Pancreas (tissue), 10 donors: Measurements from ENCODE around the gene TMC7. TPM values are rescaled to one million over a fixed set of nuclear protein-coding genes. Genes with fewer than 3 reads are reported as not detected.
"Not testable (repeated sequence)": the region's sequence is repeated elsewhere in the genome, so short reads cannot be mapped to it uniquely, and the experiment has no call there.

ENCODE experiments used
- ATAC-seq, 4 donors: fragments of 200-7000 bp; cut with Tn5 transposase; one replicate each; pipeline versions ENCODE4 v1.8.0 to v1.9.1; 2020; ENCODE audit warnings: mild to moderate bottlenecking in 4 of 4, moderate library complexity in 4 of 4
- DNase-seq, 6 donors: peaks; one replicate each; pipeline ENCODE4 v3.0.0-alpha.2; 2020
- FAIRE-seq: peaks from 2 replicates; lab custom pipeline; 2012; peaks lifted over from hg19 to GRCh38; lab: Jason Lieb, UNC
- H3K27ac ChIP-seq, 4 donors: fragments of 200-600 bp; sonication (generic); 1 replicate in 3 of 4; 2 replicates in 1 of 4; pipeline versions ENCODE4 v1.5.0 to v1.8.0; 2020
- H3K27me3 ChIP-seq, 4 donors: fragments of 200-600 bp; one replicate each; pipeline ENCODE4 v1.8.0; 2021
- H3K36me3 ChIP-seq, 3 donors: fragments of 200-600 bp; sonication (generic) in 1 of 3; one replicate each; pipeline versions ENCODE4 v1.5.0 to v1.8.0; 2020 to 2021
- H3K4me1 ChIP-seq, 3 donors: fragments of 200-600 bp; one replicate each; pipeline ENCODE4 v1.8.0; 2021
- H3K4me3 ChIP-seq, 4 donors: fragments of 200-600 bp; sonication (generic) in 2 of 4; one replicate each; pipeline versions ENCODE4 v1.5.0 to v1.8.0; 2020 to 2021
- H3K9me3 ChIP-seq, 4 donors: fragments of 200-600 bp; one replicate each; pipeline ENCODE4 v1.8.0; 2021
- WGBS, 2 donors: extraction: QIAGEN DNeasy Blood & Tissue Kit; methylation state at CpG; one replicate each; pipeline ENCODE4 v1.1.7; 2013; 5-methylcytosine and 5-hydroxymethylcytosine counted together
- intact Hi-C, 3 donors: fragments of 100-400 bp; cut with DNase I; formaldehyde crosslinking; loops; one replicate each; pipeline versions ENCODE4 v1.11.1 to v1.14.2; 2022
- polyA plus RNA-seq, 2 donors: library from polyadenylated mRNA; stranded (reverse); fragments of 200-250 nt; gene quantifications; one replicate each; pipeline ENCODE4 v1.2.3, GENCODE V29; 2013
- total RNA-seq, 6 donors: library from RNA; stranded (reverse); fragmentation: NEBNext Ultra II Directional in 4 of 6; extraction: Animal tissue kit (Norgen Biotek cat#: 25700) in 4 of 6; gene quantifications; one replicate each; pipeline versions ENCODE4 v1.2.1 to v1.2.4, GENCODE V29; 2021 to 2023
- TF ChIP-seq, protein P1 (sequence below), 4 donors: fragments of 200-600 bp; sonication (generic) in 3 of 4; IDR thresholded peaks; one replicate each; pipeline versions ENCODE4 v1.5.0 to v1.8.0; 2021; ENCODE audit warnings: antibody characterized with exemption in 4 of 4
- donor health status: healthy with polysubstance abuse.
- donor health status: DM: no; HTN: no; CAD: no; lungs with moderate emphysema.
- donor health status: DM: no; HTN: no; CAD: no.
- donor health status: control.
- donor health status: control.
- donor health status: Bipolar disorder and iron deficiency.
- donor health status: DM: yes; HTN: yes; CAD: no.
- donor health status: DM: no; HTN: no; CAD: no.
- donor health status: DM: no; HTN: no; CAD: no.
- donor health status: DM: yes; HTN: yes; CAD: no.

TMC7 gene
- total and polyA plus RNA-seq, 8 donors, result 0.20 to 1.1 (median 0.44) TPM

DNA sequence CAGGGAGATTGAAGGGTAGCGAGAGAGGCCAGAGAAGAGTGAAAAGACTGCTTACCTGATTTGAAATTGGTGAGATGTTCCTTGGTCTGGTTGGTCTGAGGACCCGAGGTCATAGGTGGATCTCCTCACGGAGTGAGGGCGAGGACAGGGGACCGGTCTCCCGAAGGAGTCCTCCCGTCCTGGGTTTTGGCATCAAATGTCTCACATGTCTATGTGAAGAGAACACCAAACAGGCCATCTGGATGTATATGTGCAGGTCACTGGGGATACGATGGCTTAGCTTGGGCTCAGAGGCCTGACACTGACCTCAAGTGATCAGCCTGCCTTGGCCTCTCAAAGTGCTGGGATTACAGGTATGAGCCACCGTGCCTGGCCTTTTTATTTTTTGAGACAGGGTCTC is 13.3 kb downstream of the TMC7 start:
- H3K4me1 ChIP-seq, FAIRE-seq, H3K4me3 ChIP-seq, intact Hi-C loops, ATAC-seq, H3K27ac ChIP-seq, H3K9me3 ChIP-seq, H3K36me3 ChIP-seq, DNase-seq, H3K27me3 ChIP-seq: not testable (repeated sequence)
- WGBS, 2 donors, result 80 to 86% methylated on average over 9 of the region's 9 CpGs

DNA sequence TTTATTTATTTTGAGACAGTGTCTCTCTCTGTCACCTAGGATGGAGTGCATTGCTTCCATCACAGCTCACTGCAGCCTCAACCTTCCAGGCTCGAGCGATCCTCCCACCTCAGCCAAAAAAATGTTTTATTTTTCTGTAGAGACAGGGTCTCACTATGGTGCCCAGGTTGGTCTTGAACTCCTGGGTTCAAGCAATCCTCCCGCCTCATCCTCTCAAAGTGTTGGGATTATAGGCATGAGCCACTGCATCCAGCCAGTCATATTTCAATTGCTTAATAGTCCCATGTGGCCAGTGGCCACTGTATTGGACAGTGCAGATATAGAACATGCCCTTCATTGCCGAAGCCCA is 15.3 kb downstream of the TMC7 start:
- 77 to 91% methylated on average over 4 of the region's 4 CpGs for WGBS, 2 donors
- no peak for FAIRE-seq

DNA sequence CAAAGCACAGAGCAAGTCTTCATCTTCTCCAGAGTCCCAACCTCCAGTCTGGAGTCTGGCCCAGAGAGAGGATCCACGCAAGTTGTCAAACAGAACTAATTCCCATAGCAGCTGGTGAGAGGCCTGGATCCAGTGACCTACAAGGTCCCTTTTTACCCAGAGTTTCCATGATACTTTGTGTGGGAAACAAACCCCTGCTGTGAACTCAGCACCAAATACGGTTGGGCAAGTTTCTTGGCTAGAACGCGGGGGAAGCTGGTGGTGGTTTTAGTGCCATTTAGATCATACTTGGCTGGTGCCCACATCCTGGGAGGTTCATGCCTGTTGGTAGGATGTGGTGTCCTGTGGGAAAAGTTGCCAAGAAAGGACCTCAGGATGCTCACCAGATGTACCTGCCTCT is 18.1 kb downstream of the TMC7 start:
- Histone ChIP-seq H3K27me3 (no peaks in the 10 kb centered on the region), H3K4me3 (no peak overlapping the region), H3K4me1 (no peaks in the 10 kb centered on the region), H3K27ac (no peak overlapping the region), H3K9me3 (no peaks in the 10 kb centered on the region), H3K36me3 (no peaks in the 10 kb centered on the region)
- DNase-seq (no peak), ATAC-seq (peak in 2 of 4 donors; percentile 9 to 47), FAIRE-seq (no peak)
- WGBS, 2 donors, result 62 to 68% methylated on average over 4 of the region's 4 CpGs
- TF ChIP-seq, protein P1, sequence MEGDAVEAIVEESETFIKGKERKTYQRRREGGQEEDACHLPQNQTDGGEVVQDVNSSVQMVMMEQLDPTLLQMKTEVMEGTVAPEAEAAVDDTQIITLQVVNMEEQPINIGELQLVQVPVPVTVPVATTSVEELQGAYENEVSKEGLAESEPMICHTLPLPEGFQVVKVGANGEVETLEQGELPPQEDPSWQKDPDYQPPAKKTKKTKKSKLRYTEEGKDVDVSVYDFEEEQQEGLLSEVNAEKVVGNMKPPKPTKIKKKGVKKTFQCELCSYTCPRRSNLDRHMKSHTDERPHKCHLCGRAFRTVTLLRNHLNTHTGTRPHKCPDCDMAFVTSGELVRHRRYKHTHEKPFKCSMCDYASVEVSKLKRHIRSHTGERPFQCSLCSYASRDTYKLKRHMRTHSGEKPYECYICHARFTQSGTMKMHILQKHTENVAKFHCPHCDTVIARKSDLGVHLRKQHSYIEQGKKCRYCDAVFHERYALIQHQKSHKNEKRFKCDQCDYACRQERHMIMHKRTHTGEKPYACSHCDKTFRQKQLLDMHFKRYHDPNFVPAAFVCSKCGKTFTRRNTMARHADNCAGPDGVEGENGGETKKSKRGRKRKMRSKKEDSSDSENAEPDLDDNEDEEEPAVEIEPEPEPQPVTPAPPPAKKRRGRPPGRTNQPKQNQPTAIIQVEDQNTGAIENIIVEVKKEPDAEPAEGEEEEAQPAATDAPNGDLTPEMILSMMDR (IDR thresholded peaks at IDR 0.05), result no peak
- intact Hi-C loops, result no loop called here

More for the DNA sequence above, 15.3 kb downstream of the TMC7 start:
- no peak for ATAC-seq
- no peaks in the 10 kb centered on the region for H3K36me3 ChIP-seq
- intact Hi-C loops, result no loop called here
- no peaks in the 10 kb centered on the region for H3K27me3 ChIP-seq
- H3K9me3 ChIP-seq, result no peaks in the 10 kb centered on the region
- H3K4me1 ChIP-seq, result no peaks in the 10 kb centered on the region
- TF ChIP-seq, protein P1 (IDR thresholded peaks at IDR 0.05), result no peak
- H3K27ac ChIP-seq, result no peak overlapping the region
- no peak for DNase-seq
- no peak overlapping the region for H3K4me3 ChIP-seq

DNA sequence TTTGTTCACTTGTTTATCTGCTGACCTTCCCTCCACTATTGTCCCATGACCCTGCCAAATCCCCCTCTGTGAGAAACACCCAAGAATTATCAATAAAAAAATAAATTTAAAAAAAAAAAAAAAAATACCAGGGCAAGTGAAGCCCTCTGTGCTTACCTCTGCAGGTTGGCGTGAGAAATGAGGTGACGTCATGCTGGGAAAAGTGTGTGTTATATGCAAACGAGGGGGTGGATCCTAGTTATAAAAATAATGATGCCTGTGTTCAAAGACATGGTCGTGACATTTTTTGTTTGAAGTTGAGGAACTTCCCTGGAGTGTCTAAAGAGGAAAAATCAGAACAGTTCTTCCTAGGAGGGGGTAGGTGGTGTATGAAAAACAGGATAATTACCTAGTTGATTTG is 20.2 kb downstream of the TMC7 start:
- Histone ChIP-seq H3K27me3 (no peaks in the 10 kb centered on the region), H3K4me3 (no peak overlapping the region), H3K36me3 (no peaks in the 10 kb centered on the region), H3K9me3 (no peaks in the 10 kb centered on the region), H3K27ac (no peak overlapping the region), H3K4me1 (no peaks in the 10 kb centered on the region)
- FAIRE-seq, result no peak
- intact Hi-C loops, result no loop called here
- no peak for DNase-seq
- TF ChIP-seq, protein P1 (IDR thresholded peaks at IDR 0.05), result no peak
- no peak for ATAC-seq
- 54 to 72% methylated on average over 4 of the region's 4 CpGs for WGBS, 2 donors

DNA sequence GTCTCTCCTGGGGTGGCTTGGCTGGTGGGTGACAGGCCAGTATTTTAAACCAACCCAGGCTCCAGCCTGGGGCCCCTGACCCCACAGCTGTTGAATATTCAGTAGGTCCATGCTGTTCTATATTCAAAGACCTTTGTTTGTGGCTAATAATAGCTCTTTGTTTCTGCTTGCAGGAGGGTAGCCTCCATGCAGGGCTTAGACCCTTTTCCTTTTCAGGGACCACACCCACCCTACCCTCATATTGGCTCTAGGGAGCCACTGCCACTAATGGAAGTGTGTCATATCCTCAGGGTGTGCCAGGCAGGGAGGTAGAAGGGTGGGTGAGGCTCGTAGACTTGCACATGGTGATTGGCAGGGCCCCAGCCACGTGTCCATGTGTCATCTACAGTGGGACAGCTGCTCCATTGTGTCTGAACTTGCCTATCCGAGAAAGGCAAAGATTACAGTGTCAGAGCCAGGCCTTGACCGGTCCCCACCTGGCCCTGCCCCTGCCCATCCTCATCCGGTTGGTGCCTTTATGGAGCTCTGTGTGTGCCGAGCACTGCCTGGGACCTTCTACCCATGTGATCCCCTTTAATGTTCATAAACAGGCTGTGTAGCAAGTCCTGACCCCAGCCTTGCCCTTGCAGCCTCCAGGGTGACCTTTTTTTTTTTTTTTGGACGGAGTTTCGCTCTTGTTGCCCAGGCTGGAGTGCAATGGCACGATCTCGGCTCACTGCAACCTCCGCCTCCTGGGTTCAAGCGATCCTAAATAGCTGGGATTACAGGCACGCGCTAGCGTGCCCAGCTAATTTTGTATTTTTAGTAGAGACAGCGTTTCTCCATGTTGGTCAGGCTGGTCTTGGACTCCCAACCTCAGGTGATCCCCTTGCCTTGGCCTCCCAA is 22.1 kb downstream of the TMC7 start:
- intact Hi-C loops, result no loop called here
- 75 to 84% methylated on average over 16 of the region's 16 CpGs for whole genome bisulfite sequencing, 2 donors
- TF ChIP-seq, protein P1 (IDR thresholded peaks at IDR 0.05), result no peak
- H3K36me3 ChIP-seq, result no peaks in the 10 kb centered on the region
- H3K27me3 ChIP-seq, result no peaks in the 10 kb centered on the region
- no peak overlapping the region for H3K27ac ChIP-seq
- no peak for FAIRE-seq
- DNase-seq, result no peak
- H3K4me1 ChIP-seq, result no peaks in the 10 kb centered on the region
- no peaks in the 10 kb centered on the region for H3K9me3 ChIP-seq
- no peak overlapping the region for H3K4me3 ChIP-seq
- ATAC-seq, result peak in 2 of 4 donors; percentile 54 to 62
